H9 (cell line): ENCODE measurements around the gene COX6B2. TPM values are rescaled to one million over a fixed set of nuclear protein-coding genes. Genes with fewer than 3 reads are reported as not detected.

Source experiments
- DNase-seq: peaks from one replicate; pipeline ENCODE4 v3.0.0-alpha.2; 2017
- H2AFZ ChIP-seq: one replicate; pipeline ENCODE4 v1.6.1; 2013; ENCODE audit warnings: mild to moderate bottlenecking, low read length, control low read depth, moderate library complexity
- H2AK5ac ChIP-seq: 2 replicates; pipeline ENCODE4 v1.6.1; 2013; ENCODE audit warnings: low read length, control low read depth, mixed read lengths; ENCODE audit not compliant: insufficient read length
- H2BK120ac ChIP-seq: one replicate; pipeline ENCODE4 v1.6.1; 2013; ENCODE audit warnings: low read depth, mild to moderate bottlenecking, low read length, control low read depth, inconsistent platforms; ENCODE audit not compliant: poor library complexity, severe bottlenecking
- H2BK12ac ChIP-seq: 2 replicates; pipeline ENCODE4 v1.6.1; 2013; ENCODE audit warnings: low read length, control low read depth, mixed read lengths, low read depth; ENCODE audit not compliant: insufficient read length
- H2BK15ac ChIP-seq: 2 replicates; pipeline ENCODE4 v1.6.1; 2013; ENCODE audit warnings: low read depth, low read length, control low read depth
- H2BK20ac ChIP-seq: one replicate; pipeline ENCODE4 v1.6.1; 2013; ENCODE audit warnings: low read depth, mild to moderate bottlenecking, low read length, control low read depth, inconsistent platforms; ENCODE audit not compliant: poor library complexity, severe bottlenecking
- H2BK5ac ChIP-seq: 2 replicates; pipeline ENCODE4 v1.6.1; 2013; ENCODE audit warnings: low read length, control low read depth, mixed read lengths; ENCODE audit not compliant: insufficient read length
- H3K14ac ChIP-seq: 2 replicates; pipeline ENCODE4 v1.6.1; 2013; ENCODE audit warnings: low read length, control low read depth; ENCODE audit not compliant: insufficient read depth
- H3K18ac ChIP-seq: 2 replicates; pipeline ENCODE4 v1.6.1; 2013; ENCODE audit warnings: low read depth, mild to moderate bottlenecking, mixed read lengths, low read length, control low read depth; ENCODE audit not compliant: insufficient read length
- H3K23ac ChIP-seq: 2 replicates; pipeline ENCODE4 v1.6.1; 2013; ENCODE audit warnings: low read length, control low read depth, mixed read lengths, low read depth; ENCODE audit not compliant: insufficient read length
- H3K23me2 ChIP-seq: 2 replicates; pipeline ENCODE4 v1.6.1; 2013; ENCODE audit warnings: low read depth, mild to moderate bottlenecking, mixed read lengths, low read length, control low read depth; ENCODE audit not compliant: insufficient read length, poor library complexity, severe bottlenecking
- H3K27ac ChIP-seq: 2 replicates; pipeline ENCODE4 v1.5.1; 2013; ENCODE audit warnings: low read length, control low read depth, mixed read lengths, low read depth; ENCODE audit not compliant: insufficient read length
- H3K27me3 ChIP-seq: 2 replicates; pipeline ENCODE4 v1.6.1; 2013; ENCODE audit warnings: low read length, control low read depth, inconsistent platforms; ENCODE audit not compliant: insufficient read depth
- H3K4ac ChIP-seq: 2 replicates; pipeline ENCODE4 v1.6.1; 2013; ENCODE audit warnings: low read depth, mild to moderate bottlenecking, control low read depth, inconsistent platforms, low read length, moderate library complexity
- H3K4me1 ChIP-seq: 2 replicates; pipeline ENCODE4 v1.6.1; 2013; ENCODE audit warnings: low read length, control low read depth, inconsistent platforms; ENCODE audit not compliant: insufficient read depth
- H3K4me2 ChIP-seq: 2 replicates; pipeline ENCODE4 v1.6.1; 2013; ENCODE audit warnings: low read length, control low read depth, mixed read lengths; ENCODE audit not compliant: insufficient read length, insufficient read depth
- H3K56ac ChIP-seq: 2 replicates; pipeline ENCODE4 v1.6.1; 2013; ENCODE audit warnings: low read depth, mild to moderate bottlenecking, mixed read lengths, low read length, control low read depth; ENCODE audit not compliant: insufficient read length
- H3K79me1 ChIP-seq: 2 replicates; pipeline ENCODE4 v1.6.1; 2013; ENCODE audit warnings: low read depth, mild to moderate bottlenecking, moderate library complexity, low read length, control low read depth, inconsistent platforms; ENCODE audit not compliant: insufficient read depth, poor library complexity, severe bottlenecking
- H3K79me2 ChIP-seq: 2 replicates; pipeline ENCODE4 v1.6.1; 2013; ENCODE audit warnings: low read length, control low read depth, inconsistent platforms; ENCODE audit not compliant: insufficient read depth
- H3K9ac ChIP-seq: 2 replicates; pipeline ENCODE4 v1.6.1; 2013; ENCODE audit warnings: low read length, control low read depth, mixed read lengths; ENCODE audit not compliant: insufficient read length; ENCODE audit errors: extremely low read depth
- H3K9me3 ChIP-seq: one replicate; pipeline ENCODE4 v1.6.1; 2013; ENCODE audit warnings: low read depth, low read length, inconsistent platforms; ENCODE audit not compliant: control insufficient read depth
- H3T11ph ChIP-seq: one replicate; pipeline ENCODE4 v1.6.1; 2013; ENCODE audit warnings: mild to moderate bottlenecking, low read length, control low read depth, inconsistent platforms
- H4K20me1 ChIP-seq: one replicate; pipeline ENCODE4 v1.6.1; 2013; ENCODE audit not compliant: control insufficient read depth, insufficient read length, insufficient read depth
- H4K5ac ChIP-seq: 2 replicates; pipeline ENCODE4 v1.6.1; 2013; ENCODE audit warnings: low read depth, mild to moderate bottlenecking, mixed read lengths, low read length, control low read depth; ENCODE audit not compliant: insufficient read length
- H4K8ac ChIP-seq: replicated peaks from 2 replicates; pipeline ENCODE4 v1.6.1; 2013; ENCODE audit warnings: low read length, control low read depth, mixed read lengths, low read depth; ENCODE audit not compliant: insufficient read length
- H4K91ac ChIP-seq: 2 replicates; pipeline ENCODE4 v1.6.1; 2013; ENCODE audit warnings: low read depth, mild to moderate bottlenecking, moderate library complexity, mixed read lengths, low read length, control low read depth; ENCODE audit not compliant: insufficient read length
- H3K27ac Mint-ChIP-seq, 3 experiments: 2 replicates in 2 of 3; 3 replicates in 1 of 3; pipeline ENCODE4 v1.8.0; 2020 to 2021; ENCODE audit warnings: mixed read lengths in 3 of 3, mild to moderate bottlenecking in 1 of 3, moderate library complexity in 1 of 3
- H3K27me3 Mint-ChIP-seq: 2 replicates; pipeline ENCODE4 v1.8.0; 2021; ENCODE audit warnings: low read depth, mild to moderate bottlenecking, moderate library complexity, mixed read lengths
- H3K36me3 Mint-ChIP-seq, 3 experiments: 2 replicates in 2 of 3; 3 replicates in 1 of 3; pipeline ENCODE4 v1.8.0; 2020 to 2021; ENCODE audit warnings: low read depth in 3 of 3, mixed read lengths in 3 of 3; ENCODE audit not compliant: insufficient read depth in 1 of 3
- H3K4me1 Mint-ChIP-seq, 2 experiments: 2 replicates each; pipeline ENCODE4 v1.8.0; 2020; ENCODE audit warnings: mixed read lengths in 2 of 2
- H3K4me3 Mint-ChIP-seq, 2 experiments: 2 replicates in 1 of 2; 3 replicates in 1 of 2; pipeline ENCODE4 v1.8.0; 2020 to 2021; ENCODE audit warnings: mild to moderate bottlenecking in 2 of 2, mixed read lengths in 2 of 2, moderate library complexity in 1 of 2
- H3K9me3 Mint-ChIP-seq, 2 experiments: 2 replicates in 1 of 2; 3 replicates in 1 of 2; pipeline ENCODE4 v1.8.0; 2020; ENCODE audit warnings: mild to moderate bottlenecking in 2 of 2, mixed read lengths in 2 of 2, moderate library complexity in 1 of 2
- WGBS: extraction: QIAGEN DNeasy Blood & Tissue Kit; methylation state at CpG from one replicate; pipeline ENCODE4 v1.1.7; 2013; ENCODE audit warnings: missing lambda C conversion rate, low lambda C conversion rate, mixed read lengths; ENCODE audit not compliant: insufficient read length; ENCODE audit errors: extremely low coverage; 5-methylcytosine and 5-hydroxymethylcytosine counted together
- total RNA-seq: library from RNA; stranded (reverse); gene quantifications from 2 replicates; pipeline ENCODE4 v1.2.1, GENCODE V29; 2021
- TF ChIP-seq, protein P1 (sequence below): fragments of 200-600 bp; sonication (generic); conservative IDR thresholded peaks from 3 replicates; pipeline ENCODE4 v1.8.0; 2021; ENCODE audit warnings: antibody characterized with exemption, mild to moderate bottlenecking

The COX6B2 gene
- total RNA-seq, 1 experiment from 2014 or later: 4.0 TPM

GRCh38 chr19:55362990-55363716 lies 8.6 kb upstream of the COX6B2 start, which contains the start of gene GARIN5B:
GARIN5B (minus strand) TSS chr19:55363260; CDS start chr19:55363066, 194 bp downstream.
- H3K18ac ChIP-seq: peak within 1 kb of the TSS; percentile 57
- no peak within 1 kb of the TSS for H3K27ac ChIP-seq
- no peak within 1 kb of the TSS for H2BK120ac ChIP-seq
- no peak for DNase-seq
- H4K20me1 ChIP-seq: no peaks in the 10 kb centered on the region
- no peak within 1 kb of the TSS for H2BK12ac ChIP-seq
- H2BK15ac ChIP-seq: no peak within 1 kb of the TSS
- no peak within 1 kb of the TSS for H3T11ph ChIP-seq
- no peak within 1 kb of the TSS for H2AFZ ChIP-seq
- no peaks in the 10 kb centered on the region for H3K79me2 ChIP-seq
- H3K14ac ChIP-seq: peak within 1 kb of the TSS; percentile 6; the same call in 1 of the 2 replicates
- H2AK5ac ChIP-seq: no peak within 1 kb of the TSS
- Mint-ChIP-seq H3K27ac (peak within 1 kb of the TSS in 1 of 3 experiments; percentile 35; a peak in 1 of 7 replicates), H3K4me3 (peak within 1 kb of the TSS in 1 of 2 experiments; percentile 54; a peak in 2 of 5 replicates), H3K4me1 (peaks cover 12 to 26% of the 10 kb centered on the region in 2 experiments), H3K9me3 (no peaks in the 10 kb centered on the region), H3K36me3 (no peaks in the 10 kb centered on the region), H3K27me3 (peaks cover 55% of the 10 kb centered on the region)
- no peak within 1 kb of the TSS for H2BK20ac ChIP-seq
- H3K23ac ChIP-seq: no peak within 1 kb of the TSS
- H3K4me1 ChIP-seq: no peaks in the 10 kb centered on the region
- no peak within 1 kb of the TSS for H4K8ac ChIP-seq
- H3K9ac ChIP-seq: no peak within 1 kb of the TSS
- H3K23me2 ChIP-seq: no peaks in the 10 kb centered on the region
- H3K9me3 ChIP-seq: no peaks in the 10 kb centered on the region
- H4K5ac ChIP-seq: no peak within 1 kb of the TSS
- no peak within 1 kb of the TSS for H3K4ac ChIP-seq
- TF ChIP-seq, protein P1, sequence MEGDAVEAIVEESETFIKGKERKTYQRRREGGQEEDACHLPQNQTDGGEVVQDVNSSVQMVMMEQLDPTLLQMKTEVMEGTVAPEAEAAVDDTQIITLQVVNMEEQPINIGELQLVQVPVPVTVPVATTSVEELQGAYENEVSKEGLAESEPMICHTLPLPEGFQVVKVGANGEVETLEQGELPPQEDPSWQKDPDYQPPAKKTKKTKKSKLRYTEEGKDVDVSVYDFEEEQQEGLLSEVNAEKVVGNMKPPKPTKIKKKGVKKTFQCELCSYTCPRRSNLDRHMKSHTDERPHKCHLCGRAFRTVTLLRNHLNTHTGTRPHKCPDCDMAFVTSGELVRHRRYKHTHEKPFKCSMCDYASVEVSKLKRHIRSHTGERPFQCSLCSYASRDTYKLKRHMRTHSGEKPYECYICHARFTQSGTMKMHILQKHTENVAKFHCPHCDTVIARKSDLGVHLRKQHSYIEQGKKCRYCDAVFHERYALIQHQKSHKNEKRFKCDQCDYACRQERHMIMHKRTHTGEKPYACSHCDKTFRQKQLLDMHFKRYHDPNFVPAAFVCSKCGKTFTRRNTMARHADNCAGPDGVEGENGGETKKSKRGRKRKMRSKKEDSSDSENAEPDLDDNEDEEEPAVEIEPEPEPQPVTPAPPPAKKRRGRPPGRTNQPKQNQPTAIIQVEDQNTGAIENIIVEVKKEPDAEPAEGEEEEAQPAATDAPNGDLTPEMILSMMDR: no peak
- no peak within 1 kb of the TSS for H3K4me2 ChIP-seq
- H4K91ac ChIP-seq: no peak within 1 kb of the TSS
- WGBS: no CpG with 5 or more reads among the region's 27 CpGs
- H3K56ac ChIP-seq: no peak within 1 kb of the TSS
- no peaks in the 10 kb centered on the region; the same call in 1 of the 2 replicates for H3K27me3 ChIP-seq
- no peaks in the 10 kb centered on the region for H3K79me1 ChIP-seq
- H2BK5ac ChIP-seq: no peak within 1 kb of the TSS
